Colonic mucosa (tissue), 4 donors: Measurements from ENCODE around the gene TOLLIP. TPM values are rescaled to one million over a fixed set of nuclear protein-coding genes. Genes with fewer than 3 reads are reported as not detected.

ENCODE experiments used
- DNase-seq: peaks from one replicate; pipeline ENCODE4 v3.0.0-alpha.2; 2020
- H3K27ac ChIP-seq: fragments of 200-600 bp; one replicate; pipeline ENCODE4 v1.8.0; 2021
- H3K27me3 ChIP-seq: fragments of 200-600 bp; one replicate; pipeline ENCODE4 v1.8.0; 2021
- H3K36me3 ChIP-seq: fragments of 200-600 bp; one replicate; pipeline ENCODE4 v1.8.0; 2021
- H3K4me1 ChIP-seq: fragments of 200-600 bp; one replicate; pipeline ENCODE4 v1.8.0; 2021; ENCODE audit warnings: mild to moderate bottlenecking
- H3K4me3 ChIP-seq: fragments of 200-600 bp; one replicate; pipeline ENCODE4 v1.8.0; 2021
- H3K9ac ChIP-seq, 2 donors: one replicate each; pipeline ENCODE4 v1.7.0; 2013; ENCODE audit warnings: control low read depth in 2 of 2, low read depth in 2 of 2, low read length in 2 of 2
- H3K9me3 ChIP-seq: fragments of 200-600 bp; one replicate; pipeline ENCODE4 v1.8.0; 2021
- CTCF ChIP-seq: fragments of 200-600 bp; IDR thresholded peaks from one replicate; pipeline ENCODE4 v1.8.0; 2022; ENCODE audit warnings: antibody characterized with exemption, mild to moderate bottlenecking
- intact Hi-C: fragments of 100-400 bp; cut with DNase I; formaldehyde crosslinking; loops from one replicate; pipeline ENCODE4 v1.14.1; 2022
- total RNA-seq, 2 donors: library from RNA; stranded (reverse); fragmentation: NEBNext Ultra II Directional in 1 of 2; extraction: Animal tissue kit (Norgen Biotek cat#: 25700) in 1 of 2; gene quantifications; one replicate each; pipeline ENCODE4 v1.2.1, GENCODE V29; 2021
- donor health status: healthy.
- donor health status: DM: no; HTN: no; CAD: no.
- donor health status: DM: no; HTN: no; CAD: no.

TOLLIP gene
- total RNA-seq, 2 donors from 2014 or later = 49.8 to 59.7 TPM

- H3K9ac ChIP-seq = no peak overlapping the region
- H3K36me3 ChIP-seq = no peaks in the 10 kb centered on the region
- no peak for DNase-seq
- H3K4me1 ChIP-seq = no peaks in the 10 kb centered on the region
- H3K27me3 ChIP-seq = no peaks in the 10 kb centered on the region
- H3K9me3 ChIP-seq = no peaks in the 10 kb centered on the region
- intact Hi-C loops = no loop called here
- TF ChIP-seq CTCF = no peak
- H3K4me3 ChIP-seq = no peak overlapping the region
- H3K27ac ChIP-seq = no peak overlapping the region
Observed at GRCh38 chr11:1255151-1255550, 54.3 kb downstream of the TOLLIP start.

- DNase-seq = no peak
- Histone ChIP-seq H3K9ac (no peak overlapping the region), H3K27me3 (no peaks in the 10 kb centered on the region), H3K27ac (no peak overlapping the region), H3K36me3 (no peaks in the 10 kb centered on the region), H3K4me3 (no peak overlapping the region), H3K9me3 (no peaks in the 10 kb centered on the region), H3K4me1 (no peaks in the 10 kb centered on the region)
- TF ChIP-seq CTCF = no peak
- intact Hi-C loops = no loop called here
Observed at GRCh38 chr11:1254733-1255132, 54.7 kb downstream of the TOLLIP start.

- Histone ChIP-seq H3K4me3 (no peak overlapping the region), H3K27me3 (no peaks in the 10 kb centered on the region), H3K27ac (no peak overlapping the region), H3K36me3 (no peaks in the 10 kb centered on the region), H3K4me1 (no peaks in the 10 kb centered on the region), H3K9ac (no peak overlapping the region), H3K9me3 (no peaks in the 10 kb centered on the region)
- TF ChIP-seq CTCF = no peak
- intact Hi-C loops = no loop called here
- DNase-seq = no peak
Observed at GRCh38 chr11:1254086-1254648, 55.3 kb downstream of the TOLLIP start.

- Histone ChIP-seq H3K4me1 (no peaks in the 10 kb centered on the region), H3K27ac (no peak overlapping the region), H3K27me3 (no peaks in the 10 kb centered on the region), H3K36me3 (no peaks in the 10 kb centered on the region), H3K9me3 (no peaks in the 10 kb centered on the region), H3K9ac (no peak overlapping the region), H3K4me3 (no peak overlapping the region)
- no peak for TF ChIP-seq CTCF
- no peak for DNase-seq
- intact Hi-C loops = no loop called here
Observed at GRCh38 chr11:1253103-1253485, 56.3 kb downstream of the TOLLIP start.

- no peak for DNase-seq
- TF ChIP-seq CTCF = no peak
- intact Hi-C loops = no loop called here
- Histone ChIP-seq H3K27me3 (no peaks in the 10 kb centered on the region), H3K36me3 (no peaks in the 10 kb centered on the region), H3K4me1 (no peaks in the 10 kb centered on the region), H3K27ac (no peak overlapping the region), H3K9me3 (no peaks in the 10 kb centered on the region), H3K4me3 (no peak overlapping the region), H3K9ac (no peak overlapping the region)
Observed at GRCh38 chr11:1252371-1253102, 56.9 kb downstream of the TOLLIP start.
